Measurements from ENCODE around the gene PCSK1. TPM values are rescaled to one million over a fixed set of nuclear protein-coding genes. Genes with fewer than 3 reads are reported as not detected.

Gene PCSK1
- total RNA-seq, 1 donor from 2014 or later: 0.47 TPM

GRCh38 chr5:96459313-96460121 lies 26.5 kb upstream of the PCSK1 start:
- H3K4me3 Mint-ChIP-seq: no peak overlapping the region
- DNase-seq (ENCODE audit: low read depth, low spot score): no peak
- no peaks in the 10 kb centered on the region for H3K9me3 Mint-ChIP-seq
- TF ChIP-seq, protein P1, sequence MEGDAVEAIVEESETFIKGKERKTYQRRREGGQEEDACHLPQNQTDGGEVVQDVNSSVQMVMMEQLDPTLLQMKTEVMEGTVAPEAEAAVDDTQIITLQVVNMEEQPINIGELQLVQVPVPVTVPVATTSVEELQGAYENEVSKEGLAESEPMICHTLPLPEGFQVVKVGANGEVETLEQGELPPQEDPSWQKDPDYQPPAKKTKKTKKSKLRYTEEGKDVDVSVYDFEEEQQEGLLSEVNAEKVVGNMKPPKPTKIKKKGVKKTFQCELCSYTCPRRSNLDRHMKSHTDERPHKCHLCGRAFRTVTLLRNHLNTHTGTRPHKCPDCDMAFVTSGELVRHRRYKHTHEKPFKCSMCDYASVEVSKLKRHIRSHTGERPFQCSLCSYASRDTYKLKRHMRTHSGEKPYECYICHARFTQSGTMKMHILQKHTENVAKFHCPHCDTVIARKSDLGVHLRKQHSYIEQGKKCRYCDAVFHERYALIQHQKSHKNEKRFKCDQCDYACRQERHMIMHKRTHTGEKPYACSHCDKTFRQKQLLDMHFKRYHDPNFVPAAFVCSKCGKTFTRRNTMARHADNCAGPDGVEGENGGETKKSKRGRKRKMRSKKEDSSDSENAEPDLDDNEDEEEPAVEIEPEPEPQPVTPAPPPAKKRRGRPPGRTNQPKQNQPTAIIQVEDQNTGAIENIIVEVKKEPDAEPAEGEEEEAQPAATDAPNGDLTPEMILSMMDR (conservative IDR thresholded peaks at IDR 0.05): no peak
- peaks cover 5% of the 10 kb centered on the region for H3K27me3 Mint-ChIP-seq (ENCODE audit: low read depth)
- H3K4me1 Mint-ChIP-seq: no peaks in the 10 kb centered on the region
- no peaks in the 10 kb centered on the region for H3K36me3 Mint-ChIP-seq (ENCODE audit: low read depth)
- H3K27ac Mint-ChIP-seq (ENCODE audit: unreplicated experiment): no peak overlapping the region

- H3K9me3 Mint-ChIP-seq: no peaks in the 10 kb centered on the region
- no peaks in the 10 kb centered on the region for H3K4me1 Mint-ChIP-seq
Observed at GRCh38 chr5:96458176-96458575, 25.1 kb upstream of the PCSK1 start.

GRCh38 chr5:96455789-96456188 lies 22.7 kb upstream of the PCSK1 start:
- Mint-ChIP-seq H3K4me3 (no peak overlapping the region), H3K4me1 (no peaks in the 10 kb centered on the region), H3K27me3 (ENCODE audit: low read depth) (no peaks in the 10 kb centered on the region), H3K27ac (ENCODE audit: unreplicated experiment) (no peak overlapping the region), H3K9me3 (no peaks in the 10 kb centered on the region), H3K36me3 (ENCODE audit: low read depth) (no peaks in the 10 kb centered on the region)
- DNase-seq (ENCODE audit: low read depth, low spot score): no peak
- TF ChIP-seq, protein P1 (conservative IDR thresholded peaks at IDR 0.05): no peak

More at GRCh38 chr5:96458176-96458575, 25.1 kb upstream of the PCSK1 start:
- H3K27me3 Mint-ChIP-seq (ENCODE audit: low read depth): no peaks in the 10 kb centered on the region
- no peak overlapping the region for H3K27ac Mint-ChIP-seq (ENCODE audit: unreplicated experiment)
- no peak for DNase-seq (ENCODE audit: low read depth, low spot score)
- TF ChIP-seq, protein P1 (conservative IDR thresholded peaks at IDR 0.05): no peak
- no peak overlapping the region for H3K4me3 Mint-ChIP-seq
- H3K36me3 Mint-ChIP-seq (ENCODE audit: low read depth): no peaks in the 10 kb centered on the region

GRCh38 chr5:96453394-96453793 lies 20.3 kb upstream of the PCSK1 start:
- DNase-seq (ENCODE audit: low read depth, low spot score): no peak
- Mint-ChIP-seq H3K27ac (ENCODE audit: unreplicated experiment) (no peak overlapping the region), H3K27me3 (ENCODE audit: low read depth) (peaks cover 14% of the 10 kb centered on the region), H3K4me3 (no peak overlapping the region), H3K9me3 (no peaks in the 10 kb centered on the region), H3K36me3 (ENCODE audit: low read depth) (no peaks in the 10 kb centered on the region), H3K4me1 (no peaks in the 10 kb centered on the region)
- TF ChIP-seq, protein P1 (conservative IDR thresholded peaks at IDR 0.05): no peak

DNA sequence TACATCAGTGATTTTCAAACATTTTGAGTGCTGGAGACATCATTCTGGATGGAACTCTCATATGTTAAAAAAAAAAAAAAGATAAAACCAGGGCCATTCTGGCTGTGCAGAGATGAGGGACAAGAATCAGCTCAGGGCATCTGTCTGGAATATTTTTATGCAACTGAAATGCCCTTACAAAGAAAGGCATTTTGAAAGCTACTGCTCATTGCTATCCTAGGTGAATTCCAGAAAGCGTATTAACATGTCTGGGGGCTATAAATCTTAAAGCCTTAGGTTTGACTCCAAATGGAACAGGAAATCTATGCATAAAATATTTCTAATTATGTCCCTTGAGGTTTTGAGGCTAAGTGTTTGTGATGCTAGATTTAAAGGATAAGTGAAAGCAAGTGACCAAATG lies 14.9 kb upstream of the PCSK1 start:
- Mint-ChIP-seq H3K27me3 (ENCODE audit: low read depth) (peaks cover 46% of the 10 kb centered on the region), H3K27ac (ENCODE audit: unreplicated experiment) (no peak overlapping the region), H3K36me3 (ENCODE audit: low read depth) (no peaks in the 10 kb centered on the region), H3K9me3 (no peaks in the 10 kb centered on the region), H3K4me3 (no peak overlapping the region), H3K4me1 (no peaks in the 10 kb centered on the region)
- TF ChIP-seq, protein P1 (conservative IDR thresholded peaks at IDR 0.05): no peak
- DNase-seq (ENCODE audit: low read depth, low spot score): no peak
